DOHH2 (cell line): Measurements from ENCODE around the gene PWP1.

Experiments used
- CTCF ChIP-seq: fragments of 200-600 bp; sonication (generic); IDR thresholded peaks from one replicate; pipeline ENCODE4 v1.5.1; 2014; ENCODE audit warnings: antibody characterized with exemption, mild to moderate bottlenecking, low read depth, low read length; ENCODE audit not compliant: poor library complexity, severe bottlenecking
- EZH2phosphoT487 ChIP-seq: fragments of 200-600 bp; sonication (generic); IDR thresholded peaks from 2 replicates; pipeline ENCODE4 v1.6.1; 2017; ENCODE audit warnings: borderline replicate concordance, mild to moderate bottlenecking, antibody characterized with exemption, low read length, moderate library complexity, mixed read lengths

GRCh38 chr12:107660235-107660634 is 25.4 kb upstream of the PWP1 start:
- no peak for TF ChIP-seq CTCF
- TF ChIP-seq EZH2phosphoT487, result no peak
